HepG2 (cell line): ENCODE measurements around the gene PPFIA3. TPM values are rescaled to one million over a fixed set of nuclear protein-coding genes. Genes with fewer than 3 reads are reported as not detected.

ENCODE experiments used
- CCDC6 ChIP-seq: sonication (generic); formaldehyde crosslinking; IDR thresholded peaks from 2 replicates; pipeline ENCODE4 v1.8.1; 2022; ENCODE audit warnings: mild to moderate bottlenecking, missing genetic modification reagents, moderate library complexity
- CENPT ChIP-seq: sonication (generic); formaldehyde crosslinking; IDR thresholded peaks from 2 replicates; pipeline ENCODE4 v1.8.0; 2022; ENCODE audit warnings: low read depth, mild to moderate bottlenecking, moderate library complexity, missing genetic modification reagents
- DR1 ChIP-seq: sonication (generic); formaldehyde crosslinking; IDR thresholded peaks from 2 replicates; pipeline ENCODE4 v1.8.0; 2021; ENCODE audit warnings: mild to moderate bottlenecking, missing genetic modification reagents, inconsistent platforms
- ESRRA ChIP-seq: sonication (generic); formaldehyde crosslinking; IDR thresholded peaks from 2 replicates; pipeline ENCODE4 v1.5.1; 2020; ENCODE audit warnings: mild to moderate bottlenecking, low read depth, missing genetic modification reagents
- FOXC1 ChIP-seq: sonication (generic); formaldehyde crosslinking; IDR thresholded peaks from 2 replicates; pipeline ENCODE4 v1.8.0; 2022; ENCODE audit warnings: mild to moderate bottlenecking, missing genetic modification reagents, borderline replicate concordance
- FOXJ3 ChIP-seq: sonication (generic); formaldehyde crosslinking; IDR thresholded peaks from 2 replicates; pipeline ENCODE4 v1.4.0; 2020; ENCODE audit warnings: missing genetic modification reagents, mild to moderate bottlenecking, borderline replicate concordance
- GATA4 ChIP-seq: sonication (generic); IDR thresholded peaks from 2 replicates; pipeline ENCODE4 v1.6.1; 2016; ENCODE audit warnings: antibody characterized with exemption, low read depth, borderline replicate concordance
- HNRNPUL1 ChIP-seq: fragments of 200-400 bp; formaldehyde crosslinking; IDR thresholded peaks from 2 replicates; pipeline ENCODE4 v1.6.1; 2017; ENCODE audit warnings: low read depth, mild to moderate bottlenecking, low read length, moderate library complexity
- KLF12 ChIP-seq: sonication (generic); formaldehyde crosslinking; IDR thresholded peaks from 2 replicates; pipeline ENCODE4 v1.4.0; 2020; ENCODE audit warnings: missing genetic modification reagents, borderline replicate concordance
- KLF6 ChIP-seq: IDR thresholded peaks from 2 replicates; pipeline ENCODE4 v1.8.0; 2016; ENCODE audit warnings: missing biosample characterization, missing genetic modification reagents
- PAF1 ChIP-seq: IDR thresholded peaks from 2 replicates; pipeline ENCODE4 v1.6.1; 2016; ENCODE audit warnings: missing genetic modification reagents, missing compliant biosample characterization
- PCBP1 ChIP-seq: fragments of 200-400 bp; formaldehyde crosslinking; IDR thresholded peaks from 2 replicates; pipeline ENCODE4 v1.6.1; 2017; ENCODE audit warnings: mild to moderate bottlenecking, low read depth, low read length, borderline replicate concordance
- POGK ChIP-seq: sonication (generic); formaldehyde crosslinking; conservative IDR thresholded peaks from 2 replicates; pipeline ENCODE4 v1.8.0; 2022; ENCODE audit warnings: mild to moderate bottlenecking, moderate library complexity, missing genetic modification reagents
- PPARG ChIP-seq: conservative IDR thresholded peaks from 2 replicates; pipeline ENCODE4 v1.6.1; 2016; ENCODE audit warnings: missing biosample characterization, missing genetic modification reagents
- RARA ChIP-seq: IDR thresholded peaks from 2 replicates; pipeline ENCODE4 v1.6.1; 2016; ENCODE audit warnings: missing genetic modification reagents, missing compliant biosample characterization
- RBAK ChIP-seq: sonication (generic); formaldehyde crosslinking; IDR thresholded peaks from 2 replicates; pipeline ENCODE4 v1.5.1; 2020; ENCODE audit warnings: mild to moderate bottlenecking, missing genetic modification reagents
- RFXAP ChIP-seq: sonication (generic); formaldehyde crosslinking; IDR thresholded peaks from 2 replicates; pipeline ENCODE4 v1.4.0; 2020; ENCODE audit warnings: missing genetic modification reagents, borderline replicate concordance
- TBX2 ChIP-seq: sonication (generic); formaldehyde crosslinking; IDR thresholded peaks from 2 replicates; pipeline ENCODE4 v1.5.0; 2020; ENCODE audit warnings: missing genetic modification reagents, mild to moderate bottlenecking, borderline replicate concordance
- ZNF232 ChIP-seq: sonication (generic); formaldehyde crosslinking; IDR thresholded peaks from 2 replicates; pipeline ENCODE4 v1.4.0; 2020; ENCODE audit warnings: missing genetic modification reagents, borderline replicate concordance
- ZNF234 ChIP-seq: sonication (generic); formaldehyde crosslinking; conservative IDR thresholded peaks from 2 replicates; pipeline ENCODE4 v1.5.1; 2020; ENCODE audit warnings: mild to moderate bottlenecking, missing genetic modification reagents
- ZNF460 ChIP-seq: sonication (generic); formaldehyde crosslinking; IDR thresholded peaks from 2 replicates; pipeline ENCODE4 v1.5.1; 2020; ENCODE audit warnings: missing genetic modification reagents, mild to moderate bottlenecking, borderline replicate concordance
- ZNF468 ChIP-seq: sonication (generic); formaldehyde crosslinking; IDR thresholded peaks from 2 replicates; pipeline ENCODE4 v1.8.0; 2022; ENCODE audit warnings: mild to moderate bottlenecking, moderate library complexity, missing genetic modification reagents
- ZNF549 ChIP-seq: sonication (generic); formaldehyde crosslinking; IDR thresholded peaks from 2 replicates; pipeline ENCODE4 v1.5.0; 2020; ENCODE audit warnings: missing genetic modification reagents
- ZNF691 ChIP-seq: sonication (generic); formaldehyde crosslinking; IDR thresholded peaks from 2 replicates; pipeline ENCODE4 v1.4.0; 2020; ENCODE audit warnings: missing genetic modification reagents, low read depth, mild to moderate bottlenecking, borderline replicate concordance
- ZNF781 ChIP-seq: sonication (generic); formaldehyde crosslinking; IDR thresholded peaks from 2 replicates; pipeline ENCODE4 v1.5.1; 2020; ENCODE audit warnings: borderline replicate concordance, mild to moderate bottlenecking, missing genetic modification reagents; ENCODE audit errors: not compliant biosample characterization
- polyA plus RNA-seq, 8 experiments: library from polyadenylated mRNA; depleted of rRNA in 3 of 8; stranded (reverse) in 7 of 8; unstranded in 1 of 8; fragments of >200 nt; fragmentation: Illumina TruSeq in 4 of 8; extraction: Trizol in 4 of 8; gene quantifications; 2 replicates each; pipeline versions ENCODE4 v1.2.1 to v1.2.3, GENCODE V29; 2011 to 2016; ENCODE audit warnings: low read depth in 4 of 8, missing spikeins in 1 of 8, mixed read lengths in 1 of 8; ENCODE audit not compliant: insufficient read depth in 1 of 8
- total RNA-seq, 5 experiments: library from RNA; depleted of rRNA; stranded (reverse); fragments of >200 nt; fragmentation: Illumina TruSeq; extraction: Trizol; gene quantifications; 2 replicates each; pipeline ENCODE4 v1.2.3, GENCODE V29; 2016; ENCODE audit warnings: low read depth in 1 of 5
- TF ChIP-seq, protein P1 (sequence below): sonication (generic); formaldehyde crosslinking; IDR thresholded peaks from 2 replicates; pipeline ENCODE4 v1.4.0; 2020; ENCODE audit warnings: mild to moderate bottlenecking, missing genetic modification reagents
- TF ChIP-seq, protein P2 (sequence below): sonication (generic); formaldehyde crosslinking; IDR thresholded peaks from 2 replicates; pipeline ENCODE4 v1.8.1; 2023; ENCODE audit warnings: mild to moderate bottlenecking, inconsistent platforms, moderate library complexity, missing genetic modification reagents, borderline replicate concordance

The PPFIA3 gene
- total and polyA plus RNA-seq, 2 of the 13 experiments (the other 11 are each of a cell fraction or from before 2014, with no cell fraction given) = 6.7 to 8.6 TPM

DNA sequence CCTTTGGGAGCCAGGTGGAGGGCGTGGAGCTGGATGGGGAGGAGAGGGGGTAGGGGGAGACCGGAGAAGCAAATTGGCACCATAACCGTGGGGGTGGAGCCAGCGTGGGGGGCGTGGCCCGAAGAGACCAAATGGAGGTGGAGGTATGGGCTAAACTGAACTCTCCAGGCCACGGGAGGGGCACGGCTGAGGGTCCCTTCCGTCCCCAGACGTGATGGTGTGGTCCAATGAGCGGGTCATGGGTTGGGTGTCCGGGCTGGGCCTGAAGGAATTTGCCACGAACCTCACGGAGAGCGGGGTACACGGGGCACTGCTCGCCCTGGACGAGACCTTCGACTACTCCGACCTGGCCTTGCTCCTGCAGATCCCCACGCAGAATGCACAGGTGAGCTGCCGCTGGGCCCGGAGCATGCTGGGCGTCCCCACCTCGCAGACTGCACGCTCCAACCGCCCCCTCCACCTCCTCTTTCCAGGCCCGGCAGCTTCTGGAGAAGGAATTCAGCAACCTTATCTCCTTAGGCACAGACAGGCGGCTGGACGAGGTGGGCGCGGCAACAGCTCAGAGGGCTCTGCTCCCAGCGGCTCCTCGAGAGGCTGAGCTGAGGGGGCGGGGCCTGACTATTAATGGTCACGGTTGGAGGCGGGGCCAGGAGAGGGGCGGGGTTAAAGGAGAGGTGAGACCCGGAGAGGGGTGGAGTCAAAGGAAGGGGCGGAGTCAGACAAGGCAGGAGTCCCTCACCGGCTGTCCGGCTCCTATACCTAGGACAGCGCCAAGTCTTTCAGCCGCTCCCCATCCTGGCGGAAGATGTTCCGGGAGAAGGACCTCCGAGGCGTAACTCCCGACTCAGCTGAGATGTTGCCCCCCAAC lies 29.7 kb downstream of the PPFIA3 start (continued):
- TF ChIP-seq POGK (CRISPR knock-in tag) (no peak), ZNF691 (CRISPR knock-in tag) (no peak), RBAK (CRISPR knock-in tag) (no peak), CENPT (CRISPR knock-in tag) (no peak), PPARG (CRISPR knock-in tag) (no peak), ZNF234 (CRISPR knock-in tag) (no peak), TBX2 (CRISPR knock-in tag) (no peak), CCDC6 (no peak), ZNF232 (CRISPR knock-in tag) (no peak), FOXJ3 (CRISPR knock-in tag) (no peak), ZNF460 (CRISPR knock-in tag) (no peak), DR1 (CRISPR knock-in tag) (peak; percentile 73), KLF6 (CRISPR knock-in tag) (no peak), ZNF468 (0 out of 2 replicates have a peak, but pooled peaks have one; percentile 17), GATA4 (no peak), KLF12 (CRISPR knock-in tag) (no peak), FOXC1 (no peak), ZNF549 (CRISPR knock-in tag) (no peak), PCBP1 (0 out of 2 replicates have a peak, but pooled peaks have one; percentile 27), PAF1 (CRISPR knock-in tag) (no peak), ZNF781 (CRISPR knock-in tag) (no peak), RFXAP (CRISPR knock-in tag) (no peak), RARA (CRISPR knock-in tag) (no peak), HNRNPUL1 (no peak), ESRRA (CRISPR knock-in tag) (no peak)
- TF ChIP-seq, protein P1, sequence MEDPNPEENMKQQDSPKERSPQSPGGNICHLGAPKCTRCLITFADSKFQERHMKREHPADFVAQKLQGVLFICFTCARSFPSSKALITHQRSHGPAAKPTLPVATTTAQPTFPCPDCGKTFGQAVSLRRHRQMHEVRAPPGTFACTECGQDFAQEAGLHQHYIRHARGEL (CRISPR knock-in tag) = no peak
- TF ChIP-seq, protein P2, sequence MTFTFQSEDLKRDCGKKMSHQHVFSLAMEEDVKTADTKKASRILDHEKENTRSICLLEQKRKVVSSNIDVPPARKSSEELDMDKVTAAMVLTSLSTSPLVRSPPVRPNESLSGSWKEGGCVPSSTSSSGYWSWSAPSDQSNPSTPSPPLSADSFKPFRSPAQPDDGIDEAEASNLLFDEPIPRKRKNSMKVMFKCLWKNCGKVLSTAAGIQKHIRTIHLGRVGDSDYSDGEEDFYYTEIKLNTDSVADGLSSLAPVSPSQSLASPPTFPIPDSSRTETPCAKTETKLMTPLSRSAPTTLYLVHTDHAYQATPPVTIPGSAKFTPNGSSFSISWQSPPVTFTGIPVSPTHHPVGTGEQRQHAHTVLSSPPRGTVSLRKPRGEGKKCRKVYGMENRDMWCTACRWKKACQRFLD (CRISPR knock-in tag) = no peak
